NCI-H2107 (cell line): Measurements from ENCODE around the gene TLNRD1.

Experiments used
- DNase-seq: peaks from one replicate; lab custom pipeline; 2025; lab: John Stamatoyannopoulos, UW

Gene TLNRD1

GRCh38 chr15:80978685-80979329 lies 21.9 kb upstream of the TLNRD1 start:
- DNase-seq: no peak

- no peak for DNase-seq
Measured at GRCh38 chr15:80979538-80980200, 21.1 kb upstream of the TLNRD1 start.

- DNase-seq: no peak
Measured at GRCh38 chr15:80982205-80982604, 18.5 kb upstream of the TLNRD1 start.

GRCh38 chr15:80982839-80983238 lies 17.9 kb upstream of the TLNRD1 start:
- no peak for DNase-seq

GRCh38 chr15:80984856-80985255 lies 15.9 kb upstream of the TLNRD1 start:
- DNase-seq: no peak

- DNase-seq: no peak
Measured at GRCh38 chr15:80985981-80986380, 14.7 kb upstream of the TLNRD1 start.

GRCh38 chr15:80986487-80986886 lies 14.2 kb upstream of the TLNRD1 start:
- no peak for DNase-seq

GRCh38 chr15:80988148-80988796 lies 12.5 kb upstream of the TLNRD1 start:
- DNase-seq: no peak

- no peak for DNase-seq
Measured at GRCh38 chr15:80989081-80989517, 11.6 kb upstream of the TLNRD1 start.

GRCh38 chr15:80989518-80990478 lies 10.9 kb upstream of the TLNRD1 start, which contains the start of gene MESD:
MESD (minus strand) TSS chr15:80989819; CDS start chr15:80989791, 28 bp downstream.
- peak; percentile 72 for DNase-seq

- no peak for DNase-seq
Measured at GRCh38 chr15:80990955-80991354, 9.8 kb upstream of the TLNRD1 start.

GRCh38 chr15:80991421-80991820 lies 9.3 kb upstream of the TLNRD1 start:
- DNase-seq: no peak

GRCh38 chr15:80992006-80992405 lies 8.7 kb upstream of the TLNRD1 start:
- DNase-seq: no peak

- DNase-seq: no peak
Measured at GRCh38 chr15:80992441-80992840, 8.3 kb upstream of the TLNRD1 start.

- DNase-seq: no peak
Measured at GRCh38 chr15:80996247-80996646, 4.5 kb upstream of the TLNRD1 start.

GRCh38 chr15:80997692-80998091 lies 3.0 kb upstream of the TLNRD1 start:
- DNase-seq: no peak

- DNase-seq: no peak
Measured at GRCh38 chr15:80998251-80998650, 2.5 kb upstream of the TLNRD1 start.

GRCh38 chr15:80999623-81000036 lies 1.1 kb upstream of the TLNRD1 start:
- no peak for DNase-seq

GRCh38 chr15:81000144-81000623 lies 539 bp upstream of the TLNRD1 start:
- no peak for DNase-seq

- no peak for DNase-seq
Measured at GRCh38 chr15:81001152-81002008, 657 bp downstream of the TLNRD1 start.

GRCh38 chr15:81002009-81002330 lies 1.2 kb downstream of the TLNRD1 start:
- no peak for DNase-seq
